Upper lobe of left lung (tissue), 6 donors: ENCODE results near the gene KISS1R. TPM values are rescaled to one million over a fixed set of nuclear protein-coding genes. Genes with fewer than 3 reads are reported as not detected.

Experiments used
- ATAC-seq, 2 donors: fragments of 200-7000 bp; cut with Tn5 transposase; one replicate each; pipeline ENCODE4 v1.9.1; 2022; ENCODE audit warnings: mild to moderate bottlenecking in 2 of 2, moderate library complexity in 2 of 2; ENCODE audit not compliant: low FRiP score in 2 of 2
- DNase-seq, 2 donors: peaks; one replicate each; pipeline ENCODE4 v3.0.0-alpha.2; 2019 to 2020
- H3K27ac ChIP-seq, 4 donors: fragments of 200-600 bp; sonication (generic); one replicate each; pipeline ENCODE4 v1.5.1; 2016 to 2019
- H3K27me3 ChIP-seq, 4 donors: fragments of 200-600 bp; sonication (generic); one replicate each; pipeline ENCODE4 v1.5.1; 2017 to 2019
- H3K36me3 ChIP-seq, 4 donors: fragments of 200-600 bp; sonication (generic); one replicate each; pipeline ENCODE4 v1.5.1; 2016 to 2019
- H3K4me1 ChIP-seq, 4 donors: fragments of 200-600 bp; sonication (generic); one replicate each; pipeline ENCODE4 v1.5.1; 2018 to 2019
- H3K4me3 ChIP-seq, 4 donors: fragments of 200-600 bp; sonication (generic); one replicate each; pipeline ENCODE4 v1.5.1; 2017 to 2019; ENCODE audit warnings: mild to moderate bottlenecking in 2 of 4, moderate library complexity in 1 of 4
- H3K9me3 ChIP-seq, 4 donors: fragments of 200-600 bp; sonication (generic); one replicate each; pipeline ENCODE4 v1.5.1; 2018 to 2019
- CTCF ChIP-seq, 6 experiments: fragments of 450-650 bp in 4 of 6; fragments of 200-600 bp in 2 of 6; sonication (generic) in 2 of 6; IDR thresholded peaks; one replicate each; pipeline ENCODE4 v1.5.1; 2016 to 2019; ENCODE audit warnings: antibody characterized with exemption in 6 of 6
- EP300 ChIP-seq, 4 donors: sonication (generic); formaldehyde crosslinking; IDR thresholded peaks; one replicate each; pipeline ENCODE4 v1.5.1; 2017; ENCODE audit warnings: antibody characterized with exemption in 4 of 4, control low read depth in 2 of 4
- POLR2A ChIP-seq, 4 donors: fragments of 450-650 bp; IDR thresholded peaks; one replicate each; pipeline ENCODE4 v1.5.1; 2016 to 2017; ENCODE audit warnings: antibody characterized with exemption in 4 of 4, mild to moderate bottlenecking in 2 of 4
- POLR2AphosphoS5 ChIP-seq, 2 donors: sonication (generic); formaldehyde crosslinking; IDR thresholded peaks; one replicate each; pipeline ENCODE4 v1.5.1; 2017; ENCODE audit warnings: antibody characterized with exemption in 2 of 2
- WGBS, 2 donors: methylation state at CpG; one replicate each; pipeline ENCODE4 v1.1.5; 2017 to 2018; 5-methylcytosine and 5-hydroxymethylcytosine counted together
- total RNA-seq, 6 donors: library from RNA; depleted of rRNA in 4 of 6; stranded (reverse); fragments of >200 nt in 4 of 6; gene quantifications; one replicate each; pipeline versions ENCODE4 v1.1.0 to v1.2.1, GENCODE V29; 2016 to 2021
- donor health status: DM: no; HTN: no; CAD: no; lungs with moderate emphysema.
- donor health status: DM: no; HTN: yes; CAD: no; lungs with severe emphysema.

Gene KISS1R
- total RNA-seq = not detected

- peak within 1 kb of the TSS in 3 of 4 donors; percentile 22 to 43 (median 36) for H3K4me3 ChIP-seq
- 0 to 1% methylated on average over 2 to 33 of the region's 87 CpGs for WGBS, 2 donors
Observed at GRCh38 chr19:917323-918151, at the start of gene KISS1R. Gene KISS1R, plus strand, starts transcription at chr19:917333. Its CDS starts 170 bp downstream, at chr19:917503.

GRCh38 chr19:867855-868457 lies 49.2 kb upstream of the KISS1R start:
- H3K4me1 ChIP-seq = peaks cover 15 to 26% (median 24%) of the 10 kb centered on the region in 4 donors
- ATAC-seq (no peak), DNase-seq (peak in 1 of 2 donors; percentile 86)
- H3K27ac ChIP-seq = peak overlapping the region in 2 of 4 donors; percentile 60 to 83
- H3K9me3 ChIP-seq = no peaks in the 10 kb centered on the region
- no peaks in the 10 kb centered on the region for H3K27me3 ChIP-seq
- H3K4me3 ChIP-seq = no peak overlapping the region
- peaks cover 0 to 48% (median 37%) of the 10 kb centered on the region in 4 donors for H3K36me3 ChIP-seq
- 93 to 97% methylated on average over 23 to 38 of the region's 39 CpGs for WGBS, 2 donors
- no peak for TF ChIP-seq CTCF (IDR thresholded peaks at IDR 0.05)

More at GRCh38 chr19:917323-918151, at the start of gene KISS1R:
- Histone ChIP-seq H3K36me3 (no peaks in the 10 kb centered on the region), H3K27me3 (peaks cover 3 to 45% (median 36%) of the 10 kb centered on the region in 4 donors), H3K27ac (no peak within 1 kb of the TSS), H3K4me1 (peaks cover 39 to 56% (median 42%) of the 10 kb centered on the region in 4 donors), H3K9me3 (no peaks in the 10 kb centered on the region)
- peak; percentile 62 to 90 for DNase-seq
- ATAC-seq = peak in 1 of 2 donors; percentile 2
- TF ChIP-seq POLR2AphosphoS5 (IDR thresholded peaks at IDR 0.05) (no peak), CTCF (IDR thresholded peaks at IDR 0.05) (peak; percentile 19 to 74 (median 44))

GRCh38 chr19:868458-869244 lies 48.5 kb upstream of the KISS1R start:
- peaks cover 0 to 52% (median 39%) of the 10 kb centered on the region in 4 donors for H3K36me3 ChIP-seq
- peak overlapping the region in 3 of 4 donors; percentile 60 to 83 (median 75) for H3K27ac ChIP-seq
- no peaks in the 10 kb centered on the region for H3K9me3 ChIP-seq
- H3K27me3 ChIP-seq = no peaks in the 10 kb centered on the region
- no peak for TF ChIP-seq POLR2AphosphoS5 (IDR thresholded peaks at IDR 0.05)
- DNase-seq = peak in 1 of 2 donors; percentile 80
- no peak overlapping the region for H3K4me3 ChIP-seq
- ATAC-seq = no peak
- peaks cover 11 to 21% (median 18%) of the 10 kb centered on the region in 4 donors for H3K4me1 ChIP-seq
- WGBS, 2 donors = 95% methylated on average over 29 to 31 of the region's 34 CpGs

GRCh38 chr19:869245-870177 lies 47.6 kb upstream of the KISS1R start:
- Histone ChIP-seq H3K4me3 (no peak overlapping the region), H3K27ac (peak overlapping the region; percentile 60 to 83 (median 72)), H3K4me1 (peaks cover 9 to 21% (median 15%) of the 10 kb centered on the region in 4 donors), H3K27me3 (no peaks in the 10 kb centered on the region), H3K9me3 (no peaks in the 10 kb centered on the region), H3K36me3 (peaks cover 0 to 61% (median 42%) of the 10 kb centered on the region in 4 donors)
- TF ChIP-seq POLR2AphosphoS5 (IDR thresholded peaks at IDR 0.05) (peak in 1 of 2 donors; percentile 64), EP300 (IDR thresholded peaks at IDR 0.05) (no peak)
- ATAC-seq = peak; percentile 47 to 73
- 75 to 83% methylated on average over 23 to 25 of the region's 29 CpGs for WGBS, 2 donors
- DNase-seq = peak; percentile 42 to 89

GRCh38 chr19:870314-870713 lies 46.8 kb upstream of the KISS1R start:
- ATAC-seq (no peak), DNase-seq (no peak)
- TF ChIP-seq POLR2AphosphoS5 (IDR thresholded peaks at IDR 0.05) (no peak), POLR2A (IDR thresholded peaks at IDR 0.05) (no peak), EP300 (IDR thresholded peaks at IDR 0.05) (no peak), CTCF (IDR thresholded peaks at IDR 0.05) (no peak)
- 87 to 94% methylated on average over 7 to 8 of the region's 8 CpGs for WGBS, 2 donors
- Histone ChIP-seq H3K36me3 (peaks cover 0 to 69% (median 46%) of the 10 kb centered on the region in 4 donors), H3K4me1 (peaks cover 9 to 21% (median 15%) of the 10 kb centered on the region in 4 donors), H3K27ac (peak overlapping the region; percentile 29 to 83 (median 72)), H3K9me3 (no peaks in the 10 kb centered on the region), H3K27me3 (no peaks in the 10 kb centered on the region), H3K4me3 (no peak overlapping the region)
